Mucosa of rectum (tissue), 2 donors: ENCODE results near the gene PER1.
"Not testable (repeated sequence)": the region's sequence is repeated elsewhere in the genome, so short reads cannot be mapped to it uniquely, and the experiment has no call there.

Source experiments
- H3K27ac ChIP-seq, 2 donors: one replicate each; pipeline ENCODE4 v1.7.0; 2013; ENCODE audit warnings: inconsistent platforms in 2 of 2, low read depth in 2 of 2, low read length in 2 of 2
- H3K27me3 ChIP-seq, 2 donors: one replicate each; pipeline ENCODE4 v1.7.0; 2013; ENCODE audit warnings: low read length in 2 of 2; ENCODE audit not compliant: control insufficient read depth in 2 of 2, insufficient read depth in 2 of 2
- H3K36me3 ChIP-seq, 2 donors: one replicate each; pipeline ENCODE4 v1.7.0; 2013; ENCODE audit warnings: low read length in 2 of 2; ENCODE audit not compliant: control insufficient read depth in 2 of 2, insufficient read depth in 2 of 2
- H3K4me1 ChIP-seq, 2 donors: one replicate each; pipeline ENCODE4 v1.7.0; 2013; ENCODE audit warnings: low read length in 2 of 2, mild to moderate bottlenecking in 1 of 2; ENCODE audit not compliant: control insufficient read depth in 2 of 2, insufficient read depth in 2 of 2
- H3K4me3 ChIP-seq, 2 donors: one replicate each; pipeline ENCODE4 v1.7.0; 2013; ENCODE audit warnings: low read length in 2 of 2
- H3K9ac ChIP-seq, 2 donors: one replicate each; pipeline ENCODE4 v1.7.0; 2013; ENCODE audit warnings: low read length in 2 of 2, low read depth in 1 of 2, mild to moderate bottlenecking in 1 of 2
- H3K9me3 ChIP-seq, 2 donors: one replicate each; pipeline ENCODE4 v1.7.0; 2013; ENCODE audit warnings: low read length in 2 of 2; ENCODE audit not compliant: control insufficient read depth in 2 of 2
- donor health status: healthy.
- donor health status: Normal muscosa, but diverticular disease.

The PER1 gene

DNA sequence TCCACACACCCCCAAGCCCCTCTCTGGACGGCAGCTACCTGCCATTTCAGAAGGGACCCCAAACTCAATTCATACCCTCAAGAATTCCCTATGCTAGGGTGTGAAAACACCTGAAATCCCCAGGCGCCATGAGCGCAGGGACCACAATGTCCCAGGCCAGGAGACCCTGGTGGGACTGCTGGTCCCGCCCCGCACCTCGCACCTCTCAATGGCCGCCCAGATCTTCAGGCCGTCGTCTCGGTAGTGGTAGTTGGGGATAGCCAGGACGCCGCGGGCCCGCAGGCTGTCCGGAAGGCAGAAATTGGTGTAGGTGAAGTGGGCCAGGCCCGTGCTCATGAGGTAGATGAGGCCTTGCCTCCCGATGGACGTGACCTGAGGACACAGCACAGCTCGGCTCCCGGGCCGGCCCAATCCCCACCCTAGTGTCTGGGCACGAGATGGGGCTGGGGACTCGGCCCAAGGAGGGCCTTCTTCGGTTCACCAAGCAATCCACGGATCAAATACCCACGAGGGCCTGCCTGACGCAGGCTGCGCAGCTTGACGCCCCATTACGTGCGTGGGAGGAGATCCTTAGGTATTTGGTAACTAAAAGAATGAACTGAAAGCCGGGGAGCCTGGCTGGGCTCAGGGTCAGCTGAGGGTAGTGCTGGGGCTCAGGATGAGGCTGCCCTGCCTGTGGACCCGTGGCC, 43.1 kb downstream of the PER1 start:
- Histone ChIP-seq H3K4me3 (no peak overlapping the region), H3K36me3 (no peaks in the 10 kb centered on the region), H3K27ac (no peak overlapping the region), H3K9me3 (no peaks in the 10 kb centered on the region), H3K27me3 (peaks cover 19 to 27% of the 10 kb centered on the region in 2 donors), H3K4me1 (peaks cover 6% of the 10 kb centered on the region in 2 donors), H3K9ac (no peak overlapping the region)

GRCh38 chr17:8106980-8107379, 45.2 kb downstream of the PER1 start:
- H3K36me3 ChIP-seq, H3K27ac ChIP-seq, H3K4me1 ChIP-seq, H3K9ac ChIP-seq, H3K9me3 ChIP-seq, H3K4me3 ChIP-seq: not testable (repeated sequence)
- H3K27me3 ChIP-seq, result peaks cover 9 to 18% of the 10 kb centered on the region in 2 donors

GRCh38 chr17:8105957-8106398, 46.2 kb downstream of the PER1 start:
- Histone ChIP-seq H3K27ac (no peak overlapping the region), H3K9ac (no peak overlapping the region), H3K36me3 (no peaks in the 10 kb centered on the region), H3K4me1 (peaks cover 6% of the 10 kb centered on the region in 2 donors), H3K9me3 (no peaks in the 10 kb centered on the region), H3K4me3 (no peak overlapping the region), H3K27me3 (peaks cover 6 to 10% of the 10 kb centered on the region in 2 donors)

GRCh38 chr17:8104911-8105310, 47.3 kb downstream of the PER1 start:
- no peaks in the 10 kb centered on the region for H3K9me3 ChIP-seq
- no peaks in the 10 kb centered on the region for H3K36me3 ChIP-seq
- H3K4me3 ChIP-seq, result no peak overlapping the region
- no peak overlapping the region for H3K9ac ChIP-seq
- no peak overlapping the region for H3K27ac ChIP-seq
- peaks cover 3% of the 10 kb centered on the region in 2 donors for H3K4me1 ChIP-seq
- peaks cover 3 to 4% of the 10 kb centered on the region in 2 donors for H3K27me3 ChIP-seq

GRCh38 chr17:8103549-8103948, 48.7 kb downstream of the PER1 start:
- Histone ChIP-seq H3K4me1 (no peaks in the 10 kb centered on the region), H3K27ac (no peak overlapping the region), H3K27me3 (peaks cover 0 to 4% of the 10 kb centered on the region in 2 donors), H3K9me3 (no peaks in the 10 kb centered on the region), H3K4me3 (no peak overlapping the region), H3K9ac (no peak overlapping the region), H3K36me3 (no peaks in the 10 kb centered on the region)

DNA sequence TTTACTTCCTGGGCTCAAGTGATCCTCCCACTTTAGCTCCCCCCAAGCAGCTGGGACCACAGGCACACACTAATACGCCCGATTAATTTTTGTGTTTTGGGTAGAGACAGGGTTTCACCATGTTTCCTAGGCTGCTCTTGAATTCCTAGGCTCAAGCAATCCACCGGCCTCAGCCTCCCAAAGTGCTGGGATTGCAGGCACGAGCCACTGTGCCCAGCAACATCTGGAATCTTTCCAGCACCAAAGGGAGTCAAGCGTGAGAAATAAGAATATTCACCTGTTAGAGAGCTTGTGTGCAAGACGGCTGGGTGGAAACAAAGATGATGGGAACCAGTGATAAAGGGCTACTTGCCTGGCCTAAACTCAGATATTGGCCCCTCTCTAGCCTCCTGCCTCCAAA, 50.5 kb downstream of the PER1 start:
- Histone ChIP-seq H3K27ac (no peak overlapping the region), H3K36me3 (no peaks in the 10 kb centered on the region), H3K9me3 (no peaks in the 10 kb centered on the region), H3K4me1 (no peaks in the 10 kb centered on the region), H3K4me3 (no peak overlapping the region), H3K27me3 (no peaks in the 10 kb centered on the region), H3K9ac (no peak overlapping the region)

DNA sequence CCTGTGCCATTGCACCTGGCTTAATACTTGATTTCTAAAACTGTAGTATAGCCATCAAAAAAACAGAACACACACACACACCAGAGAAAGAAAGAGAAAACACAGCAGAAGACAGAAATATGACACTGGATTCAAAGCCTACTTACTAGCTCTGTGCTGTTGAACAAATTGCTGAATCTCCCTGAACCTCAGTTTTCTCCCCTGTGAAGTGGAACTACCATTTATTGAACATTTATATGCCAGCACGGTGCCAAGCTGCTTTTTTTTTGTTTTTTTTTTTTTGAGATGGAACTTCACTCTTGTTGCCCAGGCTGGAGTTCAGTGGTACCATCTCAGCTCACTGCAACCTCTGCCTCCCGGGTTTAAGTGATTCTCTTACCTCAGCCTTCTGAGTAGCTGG, 51.4 kb downstream of the PER1 start:
- H3K9ac ChIP-seq, result no peak overlapping the region
- no peaks in the 10 kb centered on the region for H3K27me3 ChIP-seq
- H3K9me3 ChIP-seq, result no peaks in the 10 kb centered on the region
- no peak overlapping the region for H3K27ac ChIP-seq
- H3K4me1 ChIP-seq, result no peaks in the 10 kb centered on the region
- no peak overlapping the region for H3K4me3 ChIP-seq
- H3K36me3 ChIP-seq, result no peaks in the 10 kb centered on the region

GRCh38 chr17:8100111-8100510, 52.1 kb downstream of the PER1 start:
- H3K27me3 ChIP-seq, result no peaks in the 10 kb centered on the region

DNA sequence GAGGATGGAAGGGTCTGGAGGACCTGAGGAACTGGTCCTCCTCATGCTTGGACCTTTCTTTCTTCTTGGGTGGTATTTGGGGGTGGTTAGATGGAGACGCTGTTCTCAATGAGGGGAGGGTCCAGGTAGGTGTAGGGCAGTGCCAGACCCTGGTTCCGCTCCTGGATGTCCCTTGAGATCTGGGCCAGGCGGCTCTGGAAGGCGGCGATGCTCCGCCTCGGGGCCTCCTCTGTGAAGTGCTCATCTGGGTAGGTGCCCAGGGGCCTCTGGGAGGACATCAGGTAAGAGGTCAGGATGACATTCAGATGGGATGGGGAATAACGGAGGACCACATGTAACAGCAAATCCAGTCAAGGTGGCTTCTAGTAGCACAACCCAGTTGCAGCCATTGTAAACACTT, 55.7 kb downstream of the PER1 start:
- Histone ChIP-seq H3K9ac (no peak overlapping the region), H3K9me3 (no peaks in the 10 kb centered on the region), H3K4me3 (no peak overlapping the region), H3K36me3 (no peaks in the 10 kb centered on the region), H3K27ac (no peak overlapping the region), H3K27me3 (peaks cover 3 to 7% of the 10 kb centered on the region in 2 donors), H3K4me1 (peaks cover 0 to 2% of the 10 kb centered on the region in 2 donors)

More at GRCh38 chr17:8100111-8100510, 52.1 kb downstream of the PER1 start:
- no peaks in the 10 kb centered on the region for H3K36me3 ChIP-seq
- no peak overlapping the region for H3K9ac ChIP-seq
- no peak overlapping the region for H3K27ac ChIP-seq
- H3K9me3 ChIP-seq, result no peaks in the 10 kb centered on the region
- H3K4me3 ChIP-seq, result no peak overlapping the region
- H3K4me1 ChIP-seq, result no peaks in the 10 kb centered on the region

DNA sequence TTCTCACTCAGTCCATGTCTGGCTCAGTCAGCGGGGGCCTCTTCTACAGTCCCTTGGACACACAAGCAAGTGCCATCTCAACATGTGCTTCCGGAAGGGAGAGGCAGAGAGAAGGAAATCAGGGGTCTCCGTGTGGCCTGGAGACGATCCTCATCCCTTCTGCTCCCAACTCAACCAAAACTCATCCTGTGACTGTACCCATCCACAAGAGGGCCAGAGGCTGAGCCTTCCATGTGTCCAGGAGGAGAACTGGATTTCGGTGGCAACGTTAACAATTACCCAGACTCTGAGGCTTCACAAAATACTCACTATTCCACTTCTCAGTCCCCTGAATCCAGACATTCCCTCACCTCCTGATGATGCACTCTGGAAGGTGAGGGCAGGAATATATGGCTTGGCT, 56.8 kb downstream of the PER1 start:
- Histone ChIP-seq H3K4me3 (no peak overlapping the region), H3K9ac (no peak overlapping the region), H3K9me3 (no peaks in the 10 kb centered on the region), H3K4me1 (peaks cover 0 to 2% of the 10 kb centered on the region in 2 donors), H3K36me3 (no peaks in the 10 kb centered on the region), H3K27ac (no peak overlapping the region), H3K27me3 (peaks cover 3 to 11% of the 10 kb centered on the region in 2 donors)
